ENCODE measurements around the gene TPM1. TPM values are rescaled to one million over a fixed set of nuclear protein-coding genes. Genes with fewer than 3 reads are reported as not detected.

TPM1 gene
- total and polyA plus RNA-seq, 8 donors: 230 to 2,605 (median 783) TPM

- H3K4me3 ChIP-seq: no peak overlapping the region
- H3K27me3 ChIP-seq: no peaks in the 10 kb centered on the region
- peaks cover 0 to 28% (median 10%) of the 10 kb centered on the region in 4 donors for H3K4me1 ChIP-seq
- no peaks in the 10 kb centered on the region for H3K36me3 ChIP-seq
- intact Hi-C loops (cut with DNase I; ENCODE audit: low total_unique reads): no loop called here
- peak in 1 of 2 donors; percentile 69 for DNase-seq
- peak overlapping the region in 1 of 5 donors; percentile 28 for H3K27ac ChIP-seq
- TF ChIP-seq EP300 (IDR thresholded peaks at IDR 0.05) (no peak), POLR2A (IDR thresholded peaks at IDR 0.05) (no peak), POLR2AphosphoS5 (IDR thresholded peaks at IDR 0.05) (no peak), CTCF (IDR thresholded peaks at IDR 0.05) (no peak)
- 66 to 78% (median 72%) methylated on average over 9 of the region's 9 CpGs for WGBS, 5 donors
- H3K9me3 ChIP-seq: no peaks in the 10 kb centered on the region
These were observed 22.9 kb upstream of the TPM1 start for GRCh38 chr15:63019511-63020109.

- intact Hi-C loops (cut with DNase I; ENCODE audit: low total_unique reads): no loop called here
These were observed 22.4 kb upstream of the TPM1 start for GRCh38 chr15:63020128-63020527.

GRCh38 chr15:63020759-63021430 lies 21.7 kb upstream of the TPM1 start:
- Histone ChIP-seq H3K27me3 (no peaks in the 10 kb centered on the region), H3K4me3 (no peak overlapping the region), H3K36me3 (no peaks in the 10 kb centered on the region), H3K4me1 (peaks cover 0 to 15% (median 6%) of the 10 kb centered on the region in 4 donors), H3K9me3 (no peaks in the 10 kb centered on the region), H3K27ac (no peak overlapping the region)
- 67 to 95% (median 87%) methylated on average over 7 of the region's 7 CpGs for WGBS, 5 donors
- intact Hi-C loops (cut with DNase I; ENCODE audit: low total_unique reads): no loop called here
- DNase-seq: no peak
- no peak for TF ChIP-seq POLR2A (IDR thresholded peaks at IDR 0.05)
- no peak for TF ChIP-seq EP300 (IDR thresholded peaks at IDR 0.05)
- TF ChIP-seq POLR2AphosphoS5 (IDR thresholded peaks at IDR 0.05): no peak
- TF ChIP-seq CTCF (IDR thresholded peaks at IDR 0.05): no peak

More at GRCh38 chr15:63020128-63020527, 22.4 kb upstream of the TPM1 start:
- H3K4me3 ChIP-seq: no peak overlapping the region
- H3K27ac ChIP-seq: no peak overlapping the region
- peaks cover 0 to 23% (median 8%) of the 10 kb centered on the region in 4 donors for H3K4me1 ChIP-seq
- H3K27me3 ChIP-seq: no peaks in the 10 kb centered on the region
- no peak for DNase-seq
- WGBS, 5 donors: 26 to 63% (median 34%) methylated on average over 3 of the region's 3 CpGs
- H3K36me3 ChIP-seq: no peaks in the 10 kb centered on the region
- no peaks in the 10 kb centered on the region for H3K9me3 ChIP-seq
- TF ChIP-seq EP300 (IDR thresholded peaks at IDR 0.05) (no peak), CTCF (IDR thresholded peaks at IDR 0.05) (no peak), POLR2AphosphoS5 (IDR thresholded peaks at IDR 0.05) (no peak), POLR2A (IDR thresholded peaks at IDR 0.05) (no peak)

- Histone ChIP-seq H3K27ac (peak overlapping the region in 1 of 5 donors; percentile 21), H3K4me3 (no peak overlapping the region), H3K27me3 (no peaks in the 10 kb centered on the region), H3K9me3 (no peaks in the 10 kb centered on the region), H3K4me1 (peaks cover 0 to 12% (median 6%) of the 10 kb centered on the region in 4 donors), H3K36me3 (no peaks in the 10 kb centered on the region)
- WGBS, 5 donors: 79 to 93% (median 82%) methylated on average over 2 of the region's 2 CpGs
- intact Hi-C loops (cut with DNase I; ENCODE audit: low total_unique reads): no loop called here
- DNase-seq: no peak
- TF ChIP-seq POLR2AphosphoS5 (IDR thresholded peaks at IDR 0.05) (no peak), POLR2A (IDR thresholded peaks at IDR 0.05) (no peak), EP300 (IDR thresholded peaks at IDR 0.05) (no peak), CTCF (IDR thresholded peaks at IDR 0.05) (no peak)
These were observed 20.4 kb upstream of the TPM1 start for GRCh38 chr15:63022181-63022580.
